Hematopoietic multipotent progenitor cell treated with erythropoietin and hydrocortisone succinate and interleukin-3 and kit ligand, for 6 days (in vitro differentiated cells): ENCODE results near the gene BCL11A.

ENCODE experiments used
- DNase-seq: peaks from one replicate; pipeline ENCODE4 v3.0.0-alpha.2; 2015

Gene BCL11A

GRCh38 chr2:60502144-60502543 lies 51.3 kb downstream of the BCL11A start:
- no peak for DNase-seq

GRCh38 chr2:60500861-60501260 lies 52.6 kb downstream of the BCL11A start:
- DNase-seq, result no peak

GRCh38 chr2:60499651-60500265 lies 53.7 kb downstream of the BCL11A start:
- DNase-seq, result no peak

GRCh38 chr2:60498816-60499429 lies 54.5 kb downstream of the BCL11A start:
- no peak for DNase-seq

- DNase-seq, result peak; percentile 90
These were observed 55.2 kb downstream of the BCL11A start for GRCh38 chr2:60498127-60498815.

GRCh38 chr2:60497500-60497899 lies 56.0 kb downstream of the BCL11A start:
- DNase-seq, result peak; percentile 50

GRCh38 chr2:60496956-60497355 lies 56.5 kb downstream of the BCL11A start:
- DNase-seq, result no peak

GRCh38 chr2:60496475-60496874 lies 57.0 kb downstream of the BCL11A start:
- no peak for DNase-seq

GRCh38 chr2:60495041-60495625 lies 58.3 kb downstream of the BCL11A start:
- DNase-seq, result peak; percentile 89

GRCh38 chr2:60493804-60494387 lies 59.6 kb downstream of the BCL11A start:
- no peak for DNase-seq

- no peak for DNase-seq
These were observed 60.9 kb downstream of the BCL11A start for GRCh38 chr2:60492548-60492947.

GRCh38 chr2:60490848-60491247 lies 62.6 kb downstream of the BCL11A start:
- peak; percentile 87 for DNase-seq

GRCh38 chr2:60490441-60490840 lies 63.0 kb downstream of the BCL11A start:
- DNase-seq, result no peak

- no peak for DNase-seq
These were observed 64.2 kb downstream of the BCL11A start for GRCh38 chr2:60489289-60489688.

- DNase-seq, result no peak
These were observed 65.2 kb downstream of the BCL11A start for GRCh38 chr2:60488291-60488690.

GRCh38 chr2:60487174-60487573 lies 66.3 kb downstream of the BCL11A start:
- no peak for DNase-seq

GRCh38 chr2:60486551-60486950 lies 66.9 kb downstream of the BCL11A start:
- DNase-seq, result no peak

- no peak for DNase-seq
These were observed 67.4 kb downstream of the BCL11A start for GRCh38 chr2:60486067-60486466.

GRCh38 chr2:60485550-60485949 lies 67.9 kb downstream of the BCL11A start:
- no peak for DNase-seq

- no peak for DNase-seq
These were observed 68.4 kb downstream of the BCL11A start for GRCh38 chr2:60485055-60485454.

- no peak for DNase-seq
These were observed 69.3 kb downstream of the BCL11A start for GRCh38 chr2:60484133-60484645.

- no peak for DNase-seq
These were observed 70.1 kb downstream of the BCL11A start for GRCh38 chr2:60483401-60483800.

GRCh38 chr2:60482222-60482621 lies 71.2 kb downstream of the BCL11A start:
- DNase-seq, result no peak
